ENCODE data around the gene PAX6.

Gene PAX6

GRCh38 chr11:31822175-31822926, 11.2 kb upstream of the PAX6 start:
- DNase-seq = no peak

- no peak for DNase-seq
These were observed 10.6 kb upstream of the PAX6 start for GRCh38 chr11:31821766-31822165.

DNA sequence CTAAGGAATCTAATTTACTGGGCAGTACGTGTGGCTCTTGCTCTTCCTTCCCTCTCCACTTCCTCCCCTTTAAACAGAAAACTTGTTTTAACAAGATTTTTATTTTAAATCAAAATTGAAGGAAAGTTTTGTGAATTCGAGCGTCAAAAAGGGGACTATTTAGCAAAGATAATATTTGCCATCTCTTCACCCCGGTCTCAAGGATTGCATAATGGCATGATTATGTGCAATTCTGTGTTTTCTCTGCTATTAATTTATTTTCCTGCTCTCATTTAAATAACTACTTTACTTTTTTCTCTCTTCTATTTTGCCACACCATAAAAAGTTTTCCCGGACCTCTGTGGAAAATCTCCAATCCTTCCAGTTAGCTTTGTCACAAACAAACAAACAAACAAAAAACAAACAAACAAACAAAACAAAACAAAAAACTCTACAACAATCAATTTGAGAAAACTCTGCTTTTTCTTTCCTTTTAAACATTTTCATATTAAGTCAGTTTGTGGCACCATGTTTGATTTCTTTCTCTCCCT, 10.2 kb upstream of the PAX6 start:
- DNase-seq = no peak

DNA sequence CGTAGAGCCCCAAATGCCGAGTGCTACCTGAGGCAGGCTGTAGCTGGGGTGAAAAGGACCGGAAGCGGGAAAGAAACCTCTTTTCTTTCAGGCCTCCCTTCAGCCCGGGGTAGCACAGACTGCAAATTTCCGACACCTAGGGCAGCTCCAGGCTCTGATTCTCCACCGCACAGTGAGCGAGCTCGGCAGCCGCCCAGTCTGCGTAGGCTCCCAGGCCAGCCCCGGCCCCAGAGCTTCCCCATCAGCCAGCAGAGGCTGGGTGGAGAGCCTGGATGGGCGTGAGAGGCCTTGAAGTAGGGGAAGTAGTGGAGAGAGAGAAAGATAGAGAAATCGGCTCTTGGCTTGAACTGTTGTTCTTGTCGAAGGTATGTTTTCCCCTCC, 9.3 kb upstream of the PAX6 start:
- DNase-seq = no peak

DNA sequence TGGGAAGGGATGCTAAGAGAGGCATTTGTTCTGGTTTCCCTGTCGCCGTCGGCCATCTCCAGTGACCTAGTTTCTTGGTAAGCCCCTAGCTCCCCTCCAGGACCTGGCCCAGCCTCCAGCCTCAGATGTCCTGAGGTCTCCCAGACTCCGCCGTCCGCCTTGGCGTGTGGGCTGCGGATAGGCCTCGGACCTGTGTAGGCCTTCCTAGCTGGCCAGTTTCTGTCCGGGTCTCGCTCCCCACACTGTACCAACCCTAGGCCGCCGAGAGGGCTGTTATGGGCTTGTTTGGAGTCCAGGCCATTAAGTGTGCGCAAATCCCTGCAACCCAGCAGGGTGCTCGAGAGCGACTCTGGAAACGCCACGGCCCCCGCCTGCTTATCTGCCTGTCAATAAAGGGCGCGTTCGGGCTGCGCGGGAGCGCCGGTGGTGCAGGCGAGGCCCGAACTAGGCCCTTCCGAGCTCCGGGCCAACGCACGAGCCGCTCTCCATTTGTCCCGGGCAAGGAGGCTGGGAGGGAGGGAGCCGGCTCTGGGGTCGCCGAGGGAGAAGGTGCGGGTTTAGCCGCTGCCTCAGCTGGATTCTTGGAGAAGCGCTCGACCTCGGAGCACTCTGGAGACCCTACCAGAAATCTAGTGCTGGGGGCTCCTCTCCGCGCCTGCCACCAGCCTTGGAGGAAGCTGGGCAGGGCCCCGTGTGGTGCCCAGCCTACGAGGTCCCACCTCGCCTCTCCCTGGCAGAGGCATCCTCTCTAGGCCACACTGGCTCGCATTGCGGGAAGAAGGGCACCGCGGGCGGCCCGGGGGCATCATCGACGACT, 8.7 kb upstream of the PAX6 start:
- DNase-seq = no peak

DNA sequence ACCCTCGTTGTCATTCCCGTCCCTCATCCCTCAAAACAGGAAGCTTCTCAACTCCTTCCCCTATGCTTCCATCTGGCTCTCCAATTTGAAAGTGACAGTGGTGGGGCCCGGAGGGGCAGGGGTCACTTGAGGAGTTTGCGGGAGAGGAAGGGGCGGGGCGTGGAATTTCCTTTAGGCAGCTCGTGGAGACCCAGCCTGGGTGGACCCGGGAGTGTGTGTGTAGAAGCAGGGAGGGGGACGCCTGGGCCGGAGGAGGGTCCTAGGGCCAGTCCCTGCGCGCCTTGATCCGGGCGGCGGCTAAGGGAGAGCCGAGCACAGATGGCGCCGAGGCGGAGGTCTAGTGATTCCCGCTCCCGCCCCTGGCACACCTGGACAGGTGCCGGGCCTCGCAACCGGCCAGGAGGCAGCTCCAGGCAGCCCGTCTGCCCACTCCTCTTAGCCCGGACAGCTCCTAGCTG, 7.8 kb upstream of the PAX6 start:
- DNase-seq = no peak

DNA sequence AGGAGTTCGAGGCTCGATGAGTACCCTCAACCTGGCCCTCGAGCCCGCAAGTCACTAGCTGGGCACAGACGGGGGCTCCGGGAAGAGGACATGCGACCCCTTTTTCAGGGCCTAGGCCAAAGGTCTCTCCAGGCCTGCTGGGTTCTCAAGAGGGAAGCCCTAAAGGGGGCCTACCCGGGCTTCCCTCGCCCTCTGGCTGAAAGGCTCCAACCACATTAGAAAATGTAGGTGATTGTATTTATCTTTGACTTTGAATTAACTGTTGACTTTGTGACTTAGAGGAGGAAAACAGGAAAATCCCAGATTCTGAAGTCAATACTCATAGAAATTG, 7.3 kb upstream of the PAX6 start:
- no peak for DNase-seq

DNA sequence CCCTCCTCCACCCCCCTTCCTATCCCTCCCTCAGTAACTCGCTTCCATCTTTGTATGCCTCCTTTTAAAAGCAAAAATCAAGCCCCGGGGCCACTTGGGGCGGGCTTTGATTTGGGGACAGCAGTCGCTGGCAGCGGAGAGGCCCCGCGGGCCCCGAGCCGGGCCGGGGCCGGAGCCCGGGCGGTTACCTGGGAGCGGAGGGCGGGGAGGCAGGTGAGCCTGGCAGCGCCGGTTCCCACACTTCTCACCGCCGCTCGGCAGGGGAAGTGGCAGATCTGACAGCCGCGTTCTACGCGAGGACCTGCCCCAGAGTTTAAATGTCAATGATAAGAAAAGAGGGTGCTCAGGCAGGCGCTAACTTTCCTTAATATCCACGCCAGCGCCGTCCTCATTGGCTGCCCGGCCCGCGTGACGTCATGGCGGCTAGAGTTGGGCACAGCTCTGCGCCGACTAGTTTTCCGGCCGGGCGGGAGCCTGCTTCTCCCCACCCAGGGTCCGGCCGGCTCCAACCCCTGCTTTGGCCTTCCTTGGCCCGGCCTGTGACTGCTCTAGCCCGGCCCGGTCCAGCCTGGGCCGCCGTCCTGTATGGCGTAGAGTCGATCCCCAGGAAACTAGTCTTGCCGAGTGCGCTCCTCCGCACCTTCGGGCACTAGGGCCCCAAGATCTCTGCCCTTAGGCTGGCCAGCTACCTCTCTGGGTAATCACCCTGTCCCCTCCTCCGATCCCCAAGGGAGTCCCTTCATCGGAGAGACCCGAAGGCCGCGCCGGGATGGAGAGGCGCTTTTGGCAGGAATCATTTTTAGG, 6.7 kb upstream of the PAX6 start:
- no peak for DNase-seq

- no peak for DNase-seq
These were observed 6.0 kb upstream of the PAX6 start for GRCh38 chr11:31817054-31817620.

- no peak for DNase-seq
These were observed 5.4 kb upstream of the PAX6 start for GRCh38 chr11:31816468-31817053.

- DNase-seq = no peak
These were observed 4.8 kb upstream of the PAX6 start for GRCh38 chr11:31815711-31816467.

GRCh38 chr11:31814176-31814868, 3.2 kb upstream of the PAX6 start:
- DNase-seq = no peak

GRCh38 chr11:31813391-31814175, 2.5 kb upstream of the PAX6 start:
- no peak for DNase-seq

- DNase-seq = no peak
These were observed 1.6 kb upstream of the PAX6 start for GRCh38 chr11:31812383-31813381.

DNA sequence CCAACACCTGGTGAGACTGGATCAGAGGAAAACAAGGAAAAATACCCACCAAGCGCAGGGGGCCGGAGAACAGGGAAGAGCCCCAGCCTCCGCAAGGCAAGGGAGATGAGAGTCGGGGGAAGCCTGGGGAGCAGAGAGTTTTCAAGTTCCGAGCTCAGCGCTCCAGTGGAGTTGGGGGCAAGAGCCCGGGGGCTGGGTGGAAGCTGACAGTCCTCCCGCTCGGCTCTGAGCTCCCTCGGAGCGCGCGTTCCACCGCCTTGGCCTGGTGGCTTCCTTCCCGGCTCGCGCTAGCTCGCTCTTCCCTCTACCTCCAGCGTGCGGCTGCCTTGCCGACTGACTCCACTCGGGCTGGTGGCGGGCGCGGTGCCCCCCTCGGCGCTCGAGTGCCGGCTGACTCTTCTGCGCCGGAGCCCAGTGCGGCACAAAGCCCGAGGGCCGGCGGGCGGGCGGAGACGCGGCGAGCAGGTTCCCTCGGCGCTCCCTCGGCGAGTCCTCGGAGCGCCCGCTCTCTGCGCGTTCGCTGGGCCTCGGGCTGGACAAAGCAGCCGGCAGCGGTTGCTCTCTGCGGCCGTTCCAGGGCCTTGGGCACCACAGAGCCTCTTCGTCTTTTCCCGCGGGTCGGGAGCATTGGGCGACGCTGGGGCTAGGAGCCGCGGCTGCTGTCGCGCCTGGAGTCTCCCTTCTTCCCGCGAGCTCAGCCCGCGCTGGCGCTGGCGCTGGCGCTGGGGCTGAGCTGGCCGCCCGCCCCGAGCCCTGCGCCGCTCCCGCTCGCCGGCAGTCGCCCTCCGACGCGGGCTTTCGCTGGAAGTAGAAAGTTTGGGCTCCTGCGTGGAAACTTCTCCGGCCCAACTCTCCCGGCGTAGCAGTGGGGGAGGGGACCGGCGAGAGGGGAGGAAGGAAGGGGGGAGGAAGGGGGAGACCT, 1.0 kb downstream of the PAX6 start:
- DNase-seq = no peak

GRCh38 chr11:31809541-31809856, 1.6 kb downstream of the PAX6 start:
- no peak for DNase-seq

DNA sequence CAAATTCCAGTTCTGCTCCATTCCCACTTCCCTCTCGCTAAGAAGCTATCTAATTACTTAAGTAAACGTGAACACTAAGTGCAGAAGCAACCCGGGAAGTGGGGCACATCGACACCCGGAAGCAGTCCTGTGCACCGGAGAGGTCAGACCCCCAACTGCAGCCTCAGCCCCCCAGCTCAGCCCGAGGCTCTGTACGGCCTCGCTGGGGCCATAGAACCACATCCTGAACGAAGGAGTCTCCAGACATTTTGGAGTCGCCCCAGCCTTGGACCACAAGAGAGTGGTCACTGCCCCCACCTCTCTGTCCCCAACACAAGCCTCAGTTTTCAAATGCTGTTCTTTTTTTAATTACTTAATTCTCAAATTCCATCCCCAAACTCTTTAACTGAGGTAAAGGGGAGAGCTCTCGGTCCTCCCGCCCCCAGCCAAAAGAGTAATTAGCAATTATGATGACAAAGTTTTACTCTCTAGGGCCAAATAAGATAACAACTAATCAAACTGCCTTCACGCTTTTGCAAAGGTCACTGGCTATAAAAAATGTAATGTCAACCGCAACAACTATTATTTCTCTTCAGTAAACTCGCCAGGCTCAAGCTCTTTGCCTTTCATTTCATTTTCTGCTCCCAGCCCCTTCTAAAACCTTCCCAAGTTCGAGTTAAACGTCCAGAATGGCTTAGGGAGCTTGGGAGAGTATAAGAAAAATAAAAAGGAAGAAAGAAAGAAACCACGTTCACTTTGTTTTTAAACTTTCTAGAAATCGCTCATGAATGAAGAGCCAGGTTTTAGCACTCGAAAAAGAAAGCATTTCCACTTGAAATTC, 2.2 kb downstream of the PAX6 start:
- no peak for DNase-seq

All from stimulated activated CD4-positive, alpha-beta T cell treated with anti-CD3 and anti-CD28 coated beads, Interleukin-4, amount 100 ng/mL, for 1 hour (primary cell).